ENCODE data around the gene MRPS33.

- TF ChIP-seq PLRG1 (conservative IDR thresholded peaks at IDR 0.05) = no peak
- TF ChIP-seq EZH2 (conservative IDR thresholded peaks at IDR 0.05; ENCODE audit: low read depth, low read length) = no peak
- no peak for TF ChIP-seq TAF1 (CRISPR knock-in tag; IDR thresholded peaks at IDR 0.05)
- TF ChIP-seq RCOR2 (CRISPR knock-in tag; IDR thresholded peaks at IDR 0.05) = no peak
Observed at GRCh38 chr7:141042222-141043193, 27.8 kb upstream of the MRPS33 start.

Data from HepG2 (cell line).